ENCODE measurements around the gene PPP4R3B. TPM values are rescaled to one million over a fixed set of nuclear protein-coding genes. Genes with fewer than 3 reads are reported as not detected.
A peak's percentile ranks its signal among the peaks of the same experiment; 100 is the strongest.

Gene PPP4R3B
- total and polyA plus RNA-seq, 2 of the 13 experiments (the other 11 are each of a cell fraction or from before 2014, with no cell fraction given) = 24.2 to 53.0 TPM

DNA sequence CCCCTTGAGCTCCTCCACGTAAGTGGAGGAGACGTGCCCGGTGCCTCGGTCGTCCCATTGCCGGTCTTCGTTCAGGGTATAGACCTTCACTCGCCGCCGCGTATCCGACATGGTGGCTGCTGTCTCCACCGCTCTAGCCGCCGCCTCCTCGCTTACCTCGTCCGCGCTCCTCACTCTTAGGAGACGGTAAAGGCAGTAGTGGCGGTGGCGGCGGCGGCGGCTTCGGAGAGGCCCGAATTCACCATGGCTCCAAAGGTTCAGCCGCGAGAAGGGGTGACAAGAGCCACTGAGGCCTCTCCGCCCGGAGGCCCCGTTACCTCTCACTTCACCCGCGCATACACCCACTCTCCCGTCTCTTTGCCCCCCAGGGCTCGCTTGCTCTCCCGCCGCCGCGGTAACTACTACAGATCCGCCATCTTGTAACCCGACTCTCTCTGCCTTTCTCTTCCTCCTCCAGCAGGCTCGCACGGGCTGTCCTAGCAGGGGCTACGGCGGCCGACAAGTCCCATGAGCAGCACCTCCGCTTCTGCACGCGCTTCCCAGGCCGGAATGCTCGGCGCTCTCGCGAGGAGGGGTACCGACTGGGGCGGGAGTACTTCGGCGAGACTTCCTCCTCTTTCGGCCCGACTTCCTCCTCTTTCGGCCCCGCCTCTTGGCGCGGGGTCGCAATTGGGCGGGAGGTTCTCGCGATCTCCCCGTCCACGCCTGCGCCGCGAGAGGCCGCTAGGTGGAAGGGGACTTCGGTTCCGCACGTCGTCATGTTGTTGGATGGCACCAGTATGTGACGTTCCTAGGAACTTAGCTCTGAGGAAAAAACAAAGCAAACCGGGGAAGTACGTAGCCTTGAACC is at the start of gene PPP4R3B (continued):
- TF ChIP-seq TP53 (CRISPR knock-in tag; conservative IDR thresholded peaks at IDR 0.05) (peak; percentile 92; the same call in 1 of the 2 replicates), NR1H2 (CRISPR knock-in tag; IDR thresholded peaks at IDR 0.05; ENCODE audit: borderline replicate concordance, low read depth) (no peak), TRIM24 (CRISPR knock-in tag; IDR thresholded peaks at IDR 0.05) (no peak), CBFB (CRISPR knock-in tag; IDR thresholded peaks at IDR 0.05) (peak; percentile 96), SP140L (CRISPR knock-in tag; IDR thresholded peaks at IDR 0.05; ENCODE audit: borderline replicate concordance) (no peak; the same call in 1 of the 2 replicates), SMARCE1 (IDR thresholded peaks at IDR 0.05; ENCODE audit: borderline replicate concordance) (no peak), ZNF644 (CRISPR knock-in tag; IDR thresholded peaks at IDR 0.05; ENCODE audit: low read depth) (no peak; the same call in none of the 2 replicates), PITX1 (CRISPR knock-in tag; IDR thresholded peaks at IDR 0.05) (peak; percentile 69; the same call in 1 of the 2 replicates), ZNF432 (CRISPR knock-in tag; IDR thresholded peaks at IDR 0.05; ENCODE audit: borderline replicate concordance) (no peak), ZNF234 (CRISPR knock-in tag; conservative IDR thresholded peaks at IDR 0.05) (0 out of 2 replicates have a peak, but pooled peaks have one; percentile 77), CAMTA2 (CRISPR knock-in tag; IDR thresholded peaks at IDR 0.05; ENCODE audit: borderline replicate concordance) (0 out of 2 replicates have a peak, but pooled peaks have one; percentile 50), KDM5A (IDR thresholded peaks at IDR 0.05; ENCODE audit: borderline replicate concordance, low read length) (no peak; the same call in 1 of the 2 replicates), ZFP36L1 (CRISPR knock-in tag; IDR thresholded peaks at IDR 0.05) (peak; percentile 91)
- TF ChIP-seq, protein P1, sequence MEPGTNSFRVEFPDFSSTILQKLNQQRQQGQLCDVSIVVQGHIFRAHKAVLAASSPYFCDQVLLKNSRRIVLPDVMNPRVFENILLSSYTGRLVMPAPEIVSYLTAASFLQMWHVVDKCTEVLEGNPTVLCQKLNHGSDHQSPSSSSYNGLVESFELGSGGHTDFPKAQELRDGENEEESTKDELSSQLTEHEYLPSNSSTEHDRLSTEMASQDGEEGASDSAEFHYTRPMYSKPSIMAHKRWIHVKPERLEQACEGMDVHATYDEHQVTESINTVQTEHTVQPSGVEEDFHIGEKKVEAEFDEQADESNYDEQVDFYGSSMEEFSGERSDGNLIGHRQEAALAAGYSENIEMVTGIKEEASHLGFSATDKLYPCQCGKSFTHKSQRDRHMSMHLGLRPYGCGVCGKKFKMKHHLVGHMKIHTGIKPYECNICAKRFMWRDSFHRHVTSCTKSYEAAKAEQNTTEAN (CRISPR knock-in tag; conservative IDR thresholded peaks at IDR 0.05) = peak; percentile 92
- TF ChIP-seq, protein P2, sequence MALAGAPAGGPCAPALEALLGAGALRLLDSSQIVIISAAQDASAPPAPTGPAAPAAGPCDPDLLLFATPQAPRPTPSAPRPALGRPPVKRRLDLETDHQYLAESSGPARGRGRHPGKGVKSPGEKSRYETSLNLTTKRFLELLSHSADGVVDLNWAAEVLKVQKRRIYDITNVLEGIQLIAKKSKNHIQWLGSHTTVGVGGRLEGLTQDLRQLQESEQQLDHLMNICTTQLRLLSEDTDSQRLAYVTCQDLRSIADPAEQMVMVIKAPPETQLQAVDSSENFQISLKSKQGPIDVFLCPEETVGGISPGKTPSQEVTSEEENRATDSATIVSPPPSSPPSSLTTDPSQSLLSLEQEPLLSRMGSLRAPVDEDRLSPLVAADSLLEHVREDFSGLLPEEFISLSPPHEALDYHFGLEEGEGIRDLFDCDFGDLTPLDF (CRISPR knock-in tag; IDR thresholded peaks at IDR 0.05) = peak; percentile 91; the same call in 1 of the 2 replicates
- TF ChIP-seq, protein P3, sequence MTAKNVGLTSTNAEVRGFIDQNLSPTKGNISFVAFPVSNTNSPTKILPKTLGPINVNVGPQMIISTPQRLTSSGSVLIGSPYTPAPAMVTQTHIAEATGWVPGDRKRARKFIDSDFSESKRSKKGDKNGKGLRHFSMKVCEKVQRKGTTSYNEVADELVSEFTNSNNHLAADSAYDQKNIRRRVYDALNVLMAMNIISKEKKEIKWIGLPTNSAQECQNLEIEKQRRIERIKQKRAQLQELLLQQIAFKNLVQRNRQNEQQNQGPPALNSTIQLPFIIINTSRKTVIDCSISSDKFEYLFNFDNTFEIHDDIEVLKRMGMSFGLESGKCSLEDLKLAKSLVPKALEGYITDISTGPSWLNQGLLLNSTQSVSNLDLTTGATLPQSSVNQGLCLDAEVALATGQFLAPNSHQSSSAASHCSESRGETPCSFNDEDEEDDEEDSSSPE (CRISPR knock-in tag; IDR thresholded peaks at IDR 0.05) = peak; percentile 94
- TF ChIP-seq, protein P4, sequence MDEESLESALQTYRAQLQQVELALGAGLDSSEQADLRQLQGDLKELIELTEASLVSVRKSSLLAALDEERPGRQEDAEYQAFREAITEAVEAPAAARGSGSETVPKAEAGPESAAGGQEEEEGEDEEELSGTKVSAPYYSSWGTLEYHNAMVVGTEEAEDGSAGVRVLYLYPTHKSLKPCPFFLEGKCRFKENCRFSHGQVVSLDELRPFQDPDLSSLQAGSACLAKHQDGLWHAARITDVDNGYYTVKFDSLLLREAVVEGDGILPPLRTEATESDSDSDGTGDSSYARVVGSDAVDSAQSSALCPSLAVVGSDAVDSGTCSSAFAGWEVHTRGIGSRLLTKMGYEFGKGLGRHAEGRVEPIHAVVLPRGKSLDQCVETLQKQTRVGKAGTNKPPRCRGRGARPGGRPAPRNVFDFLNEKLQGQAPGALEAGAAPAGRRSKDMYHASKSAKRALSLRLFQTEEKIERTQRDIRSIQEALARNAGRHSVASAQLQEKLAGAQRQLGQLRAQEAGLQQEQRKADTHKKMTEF (CRISPR knock-in tag; IDR thresholded peaks at IDR 0.05) = peak; percentile 99
- TF ChIP-seq, protein P5, sequence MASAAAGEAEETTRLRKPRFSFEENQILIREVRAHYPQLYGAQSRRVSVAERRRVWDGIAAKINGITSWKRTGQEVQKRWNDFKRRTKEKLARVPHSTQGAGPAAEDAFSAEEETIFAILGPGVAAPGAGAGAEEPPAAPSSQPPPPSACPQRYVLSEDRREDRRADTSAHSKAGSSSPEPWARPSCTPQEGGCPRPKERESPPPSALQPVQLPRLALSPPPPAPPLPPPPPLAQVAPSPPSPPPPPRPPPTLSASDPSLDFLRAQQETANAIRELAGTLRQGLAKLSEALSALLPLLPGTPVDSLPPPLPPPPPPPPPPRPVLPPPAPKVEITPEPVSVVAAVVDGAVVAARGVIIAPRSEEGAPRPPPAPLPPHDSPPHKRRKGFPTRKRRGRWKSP (CRISPR knock-in tag; IDR thresholded peaks at IDR 0.05) = peak; percentile 71; the same call in 1 of the 2 replicates
- TF ChIP-seq, protein P6, sequence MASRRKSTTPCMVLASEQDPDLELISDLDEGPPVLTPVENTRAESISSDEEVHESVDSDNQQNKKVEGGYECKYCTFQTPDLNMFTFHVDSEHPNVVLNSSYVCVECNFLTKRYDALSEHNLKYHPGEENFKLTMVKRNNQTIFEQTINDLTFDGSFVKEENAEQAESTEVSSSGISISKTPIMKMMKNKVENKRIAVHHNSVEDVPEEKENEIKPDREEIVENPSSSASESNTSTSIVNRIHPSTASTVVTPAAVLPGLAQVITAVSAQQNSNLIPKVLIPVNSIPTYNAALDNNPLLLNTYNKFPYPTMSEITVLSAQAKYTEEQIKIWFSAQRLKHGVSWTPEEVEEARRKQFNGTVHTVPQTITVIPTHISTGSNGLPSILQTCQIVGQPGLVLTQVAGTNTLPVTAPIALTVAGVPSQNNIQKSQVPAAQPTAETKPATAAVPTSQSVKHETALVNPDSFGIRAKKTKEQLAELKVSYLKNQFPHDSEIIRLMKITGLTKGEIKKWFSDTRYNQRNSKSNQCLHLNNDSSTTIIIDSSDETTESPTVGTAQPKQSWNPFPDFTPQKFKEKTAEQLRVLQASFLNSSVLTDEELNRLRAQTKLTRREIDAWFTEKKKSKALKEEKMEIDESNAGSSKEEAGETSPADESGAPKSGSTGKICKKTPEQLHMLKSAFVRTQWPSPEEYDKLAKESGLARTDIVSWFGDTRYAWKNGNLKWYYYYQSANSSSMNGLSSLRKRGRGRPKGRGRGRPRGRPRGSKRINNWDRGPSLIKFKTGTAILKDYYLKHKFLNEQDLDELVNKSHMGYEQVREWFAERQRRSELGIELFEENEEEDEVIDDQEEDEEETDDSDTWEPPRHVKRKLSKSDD (CRISPR knock-in tag; IDR thresholded peaks at IDR 0.05; ENCODE audit: low read depth) = peak; percentile 74; the same call in 1 of the 2 replicates
